HG03469 (cell line): ENCODE data around the gene EIF2AK3.

Experiments
- ATAC-seq: cut with Tn5 transposase; IDR thresholded peaks from one replicate; pipeline ENCODE4 v1.9.1; 2021; ENCODE audit warnings: mild to moderate bottlenecking, moderate library complexity, moderate number of reproducible peaks; ENCODE audit not compliant: unreplicated experiment

The EIF2AK3 gene

GRCh38 chr2:88601286-88601685 lies 26.0 kb downstream of the EIF2AK3 start:
- no peak for ATAC-seq

DNA sequence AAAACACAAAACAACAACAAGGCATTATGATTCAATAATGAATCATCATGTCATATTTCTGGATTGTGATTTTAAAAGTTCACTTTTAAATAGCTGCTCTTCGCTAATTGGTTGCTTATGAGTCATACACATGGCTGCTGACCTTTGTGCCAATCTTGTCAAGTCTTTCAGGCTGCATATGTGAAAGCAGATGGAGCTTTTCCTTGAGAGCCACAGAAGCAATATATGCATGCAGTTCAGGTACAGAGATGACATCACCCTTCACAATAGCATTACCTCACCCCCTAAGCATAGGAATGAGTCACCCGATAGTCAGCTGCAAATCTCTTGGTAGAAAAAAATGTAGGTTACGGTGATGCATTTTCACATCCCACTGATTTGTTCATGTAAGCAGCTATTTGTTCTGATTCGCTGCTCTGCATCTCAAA lies 27.2 kb downstream of the EIF2AK3 start:
- ATAC-seq = peak; percentile 99

DNA sequence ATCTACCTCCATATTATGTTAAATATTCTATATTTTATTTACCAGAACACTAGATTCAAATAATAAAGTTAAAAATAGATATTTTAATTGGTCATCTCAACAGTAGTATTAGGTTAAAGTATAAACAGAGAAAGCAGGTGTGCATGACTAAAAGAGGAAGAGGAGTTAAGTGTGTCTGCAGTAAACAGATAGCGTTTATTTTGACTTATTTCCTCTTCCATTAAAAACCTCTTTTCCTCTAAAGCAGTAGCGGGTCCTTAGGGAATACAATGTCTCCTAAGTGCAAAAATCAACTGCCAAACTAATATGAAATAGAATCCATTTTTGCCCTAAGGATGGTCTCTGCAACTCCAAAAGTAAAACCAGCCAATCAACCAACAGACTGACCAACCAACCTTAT lies 27.7 kb downstream of the EIF2AK3 start:
- ATAC-seq = no peak

- no peak for ATAC-seq
Measured at GRCh38 chr2:88597168-88597567, 30.1 kb downstream of the EIF2AK3 start.

- no peak for ATAC-seq
Measured at GRCh38 chr2:88596141-88596830, 31.0 kb downstream of the EIF2AK3 start.

GRCh38 chr2:88591698-88592097 lies 35.6 kb downstream of the EIF2AK3 start:
- ATAC-seq = no peak

- ATAC-seq = no peak
Measured at GRCh38 chr2:88590998-88591613, 36.2 kb downstream of the EIF2AK3 start.

DNA sequence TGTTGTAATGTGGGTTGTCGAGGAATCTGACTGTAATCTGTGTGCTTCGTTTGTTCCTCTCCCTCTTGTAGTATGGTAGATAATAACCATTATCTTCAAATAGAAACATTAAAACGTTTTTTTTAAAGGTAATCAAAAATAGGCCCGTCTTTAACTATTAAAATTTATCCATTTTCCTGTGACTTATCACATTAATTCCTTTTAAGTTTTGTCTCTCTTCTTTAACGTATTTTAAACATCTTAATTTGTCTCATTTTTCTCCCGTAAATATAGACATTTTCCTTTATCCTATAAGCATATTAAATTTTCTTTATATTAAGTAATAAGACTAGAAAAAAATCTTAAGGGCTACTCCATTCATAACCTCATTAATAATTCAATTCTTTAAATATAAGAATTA lies 41.3 kb downstream of the EIF2AK3 start:
- ATAC-seq = no peak

- ATAC-seq = no peak
Measured at GRCh38 chr2:88582030-88582429, 45.2 kb downstream of the EIF2AK3 start.

GRCh38 chr2:88580088-88580487 lies 47.2 kb downstream of the EIF2AK3 start:
- ATAC-seq = no peak

DNA sequence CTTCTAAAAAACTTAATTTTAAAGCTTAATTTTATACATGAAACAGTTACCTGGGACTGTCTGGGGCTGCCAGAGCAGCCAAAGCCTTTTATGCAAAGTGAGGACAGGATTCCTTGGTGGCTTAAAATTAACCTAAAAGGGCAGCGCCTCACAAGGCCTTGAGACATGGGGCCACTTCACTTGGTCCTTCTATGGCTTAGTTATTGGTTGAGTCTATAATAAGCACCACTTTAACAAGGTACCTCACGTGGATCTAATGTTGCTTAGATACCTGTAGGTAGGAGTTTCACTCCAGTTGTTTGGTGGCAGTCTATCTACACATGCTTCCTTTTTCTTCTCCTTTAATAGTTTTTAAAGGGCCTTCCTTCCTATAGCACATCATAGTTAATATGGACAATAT lies 51.6 kb downstream of the EIF2AK3 start:
- no peak for ATAC-seq

GRCh38 chr2:88575051-88575450 lies 52.2 kb downstream of the EIF2AK3 start:
- no peak for ATAC-seq

GRCh38 chr2:88574445-88574844 lies 52.8 kb downstream of the EIF2AK3 start:
- peak; percentile 91 for ATAC-seq

DNA sequence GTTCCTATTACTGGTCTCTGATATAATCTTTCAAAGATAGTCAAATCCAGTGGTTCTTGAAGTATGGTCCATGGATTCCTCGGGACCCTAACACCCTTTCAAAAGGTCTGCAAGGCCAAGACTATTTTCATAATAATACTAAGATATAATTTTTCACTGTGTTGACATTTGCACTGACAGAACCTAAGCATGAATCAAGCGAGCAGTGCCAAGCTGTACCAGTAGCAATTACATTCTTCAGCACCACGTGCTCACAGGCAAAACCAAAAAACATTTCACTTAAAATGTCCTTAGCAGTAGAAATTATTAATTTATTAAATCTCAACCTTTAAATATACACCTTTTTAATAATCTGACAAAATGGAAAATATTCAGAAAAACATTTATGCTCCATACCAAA lies 59.1 kb downstream of the EIF2AK3 start:
- ATAC-seq = no peak

GRCh38 chr2:88564402-88564801 lies 62.9 kb downstream of the EIF2AK3 start:
- ATAC-seq = no peak

DNA sequence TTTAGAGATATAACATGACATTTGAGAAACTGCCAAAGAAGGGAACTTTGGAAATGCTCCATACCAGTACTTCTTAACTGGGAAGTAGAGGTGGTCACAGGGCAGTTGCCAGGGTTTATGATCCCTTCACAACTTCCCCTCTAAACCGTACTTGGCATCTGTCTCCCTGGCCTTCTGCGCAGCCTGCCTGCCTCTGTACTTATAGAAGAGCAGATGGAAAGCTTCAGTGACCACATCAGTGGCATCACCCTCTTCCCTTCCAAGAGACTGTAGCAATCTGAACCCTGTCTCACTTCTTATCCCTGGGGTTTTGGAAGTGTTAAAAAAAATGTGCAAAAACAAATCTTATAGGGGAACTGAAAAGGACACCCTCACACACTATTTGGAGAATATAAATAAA lies 64.1 kb downstream of the EIF2AK3 start:
- no peak for ATAC-seq

- peak; percentile 53 for ATAC-seq
Measured at GRCh38 chr2:88561646-88562388, 65.4 kb downstream of the EIF2AK3 start.

DNA sequence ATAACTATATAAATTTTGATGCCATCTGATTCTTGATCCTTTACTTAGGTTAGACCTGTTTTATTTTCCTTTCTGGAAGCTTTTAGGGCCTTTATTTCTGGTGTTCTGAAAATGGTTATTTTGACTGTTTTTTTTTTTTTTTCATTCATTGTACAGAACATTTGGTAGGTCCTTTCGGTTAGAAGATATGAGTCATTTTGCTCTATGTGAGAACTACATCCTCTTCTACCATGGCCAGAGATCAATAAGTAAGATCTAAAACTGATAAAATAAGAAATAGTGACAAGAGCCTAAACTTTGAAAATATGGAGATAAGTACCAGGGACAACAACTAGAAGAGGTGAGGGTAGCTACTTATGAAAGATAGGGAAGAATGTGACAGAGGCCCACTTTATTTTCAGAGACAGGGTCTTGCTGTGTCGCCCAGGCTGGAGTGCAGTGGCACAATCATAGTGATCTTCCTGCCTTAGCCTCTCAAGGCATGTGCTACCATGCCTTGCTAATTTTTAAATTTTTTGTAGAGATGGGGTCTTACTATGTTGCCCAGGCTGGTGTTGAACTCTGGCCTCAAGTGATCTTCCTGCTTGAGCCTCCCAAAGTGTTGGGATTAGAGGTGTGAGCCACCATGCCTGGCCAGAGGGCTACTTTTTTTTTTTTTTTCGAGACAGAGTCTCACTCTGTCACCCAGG lies 66.5 kb downstream of the EIF2AK3 start:
- no peak for ATAC-seq

DNA sequence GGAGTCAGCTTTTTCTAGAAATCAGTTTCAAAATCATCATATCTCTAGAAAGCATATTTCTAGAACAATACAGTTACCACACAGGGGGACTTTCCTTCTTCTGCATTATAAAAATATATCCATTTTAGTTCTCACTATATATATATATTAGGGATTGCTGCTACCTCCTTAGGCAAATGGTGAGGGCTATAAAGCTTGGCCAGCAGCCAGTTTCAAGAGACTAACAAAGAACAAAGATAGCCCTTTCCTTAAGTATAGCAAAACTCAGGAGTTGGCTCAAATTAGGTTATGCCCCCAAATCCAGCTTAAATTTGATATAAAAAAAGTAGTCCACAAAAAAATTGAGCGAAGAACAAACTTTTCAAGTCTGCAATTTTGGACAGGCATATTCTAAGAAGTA lies 70.0 kb downstream of the EIF2AK3 start:
- no peak for ATAC-seq

DNA sequence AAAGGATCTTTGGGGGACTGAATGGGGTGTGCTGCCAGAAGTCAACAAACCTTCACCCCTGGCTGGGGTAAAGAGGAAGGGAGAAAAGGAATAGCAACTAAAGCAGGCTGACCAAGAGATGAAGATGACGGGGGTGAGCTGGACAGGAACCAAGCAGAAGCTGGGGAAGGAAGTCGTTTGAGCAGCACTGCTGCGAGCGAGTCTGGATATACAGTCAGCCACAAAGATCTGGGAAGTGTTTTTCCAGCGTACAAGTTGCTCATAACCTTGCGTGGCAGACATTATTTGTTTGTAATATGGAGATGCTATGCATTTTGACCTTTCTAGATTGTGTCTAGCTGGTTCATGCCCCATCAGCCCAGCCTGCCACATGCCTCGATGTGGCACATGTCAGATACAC lies 71.2 kb downstream of the EIF2AK3 start:
- no peak for ATAC-seq

GRCh38 chr2:88554189-88554588 lies 73.1 kb downstream of the EIF2AK3 start:
- ATAC-seq = no peak
